ENCODE data around the gene FTO.

- TF ChIP-seq CTCF (IDR thresholded peaks at IDR 0.05 in 4 of 5, conservative IDR thresholded peaks at IDR 0.05 in 1 of 5) (no peak), POLR2A (IDR thresholded peaks at IDR 0.05) (no peak)
Observed at GRCh38 chr16:53866520-53866919, 162.6 kb downstream of the FTO start.

Measured in gastrocnemius medialis (tissue), 4 donors.